Mesenchymal stem cell (in vitro differentiated cells and primary cell): Measurements from ENCODE around the gene DTD1.

Source experiments
- DNase-seq: peaks from one replicate; pipeline ENCODE4 v3.0.0-alpha.2; 2013
- H2AFZ ChIP-seq: one replicate; pipeline ENCODE4 v1.6.1; 2013; ENCODE audit warnings: low read depth, mild to moderate bottlenecking, control low read depth, inconsistent platforms, low read length, moderate library complexity
- H2AK5ac ChIP-seq: 2 replicates; pipeline ENCODE4 v1.6.1; 2013; ENCODE audit warnings: low read length, moderate library complexity, mild to moderate bottlenecking, inconsistent platforms; ENCODE audit not compliant: severe bottlenecking
- H2BK120ac ChIP-seq: one replicate; pipeline ENCODE4 v1.6.1; 2013; ENCODE audit warnings: low read depth, mild to moderate bottlenecking, inconsistent platforms, low read length, moderate library complexity
- H2BK12ac ChIP-seq, 2 experiments: one replicate each; pipeline ENCODE4 v1.6.1; 2013; ENCODE audit warnings: inconsistent platforms in 2 of 2, low read length in 2 of 2, mild to moderate bottlenecking in 2 of 2, moderate library complexity in 2 of 2, control low read depth in 1 of 2
- H2BK15ac ChIP-seq: one replicate; pipeline ENCODE4 v1.6.1; 2013; ENCODE audit warnings: mild to moderate bottlenecking, low read depth, inconsistent platforms; ENCODE audit not compliant: poor library complexity, severe bottlenecking
- H2BK5ac ChIP-seq: 2 replicates; pipeline ENCODE4 v1.6.1; 2013; ENCODE audit warnings: low read depth, mild to moderate bottlenecking, low read length, control low read depth, inconsistent platforms; ENCODE audit not compliant: poor library complexity, severe bottlenecking
- H3K14ac ChIP-seq, 2 experiments: one replicate each; pipeline ENCODE4 v1.6.1; 2013; ENCODE audit warnings: inconsistent platforms in 2 of 2, low read length in 2 of 2, control low read depth in 1 of 2, mild to moderate bottlenecking in 1 of 2, moderate library complexity in 1 of 2
- H3K18ac ChIP-seq, 2 experiments: one replicate each; pipeline ENCODE4 v1.6.1; 2013; ENCODE audit warnings: inconsistent platforms in 2 of 2, low read length in 2 of 2, control low read depth in 1 of 2, low read depth in 1 of 2, mild to moderate bottlenecking in 1 of 2
- H3K23ac ChIP-seq, 2 experiments: one replicate each; pipeline ENCODE4 v1.6.1; 2013; ENCODE audit warnings: inconsistent platforms in 2 of 2, low read length in 2 of 2, mild to moderate bottlenecking in 2 of 2, moderate library complexity in 2 of 2, control low read depth in 1 of 2
- H3K27ac ChIP-seq: 2 replicates; pipeline ENCODE4 v1.5.1; 2013; ENCODE audit warnings: mild to moderate bottlenecking, moderate library complexity, low read length, control low read depth, inconsistent platforms; ENCODE audit not compliant: poor library complexity, severe bottlenecking
- H3K27me3 ChIP-seq, 2 experiments: 2 replicates each; pipeline versions ENCODE4 v1.6.1 to v1.7.0; 2013; ENCODE audit warnings: low read length in 2 of 2, mild to moderate bottlenecking in 2 of 2, moderate library complexity in 2 of 2, control low read depth in 1 of 2, inconsistent platforms in 1 of 2; ENCODE audit not compliant: control insufficient read depth in 1 of 2, insufficient read depth in 1 of 2
- H3K36me3 ChIP-seq, 2 experiments: 2 replicates each; pipeline versions ENCODE4 v1.6.1 to v1.7.0; 2013; ENCODE audit warnings: low read length in 2 of 2, control low read depth in 1 of 2, inconsistent platforms in 1 of 2, low read depth in 1 of 2, mild to moderate bottlenecking in 1 of 2; ENCODE audit not compliant: insufficient read depth in 2 of 2, control insufficient read depth in 1 of 2
- H3K4ac ChIP-seq, 2 experiments: one replicate each; pipeline ENCODE4 v1.6.1; 2013; ENCODE audit warnings: inconsistent platforms in 2 of 2, low read length in 2 of 2, mild to moderate bottlenecking in 2 of 2, moderate library complexity in 2 of 2, control low read depth in 1 of 2, low read depth in 1 of 2
- H3K4me1 ChIP-seq: 2 replicates; pipeline ENCODE4 v1.6.1; 2013; ENCODE audit warnings: low read depth, low read length, control low read depth; ENCODE audit not compliant: control insufficient read depth, insufficient read depth
- H3K4me2 ChIP-seq: 2 replicates; pipeline ENCODE4 v1.6.1; 2013; ENCODE audit warnings: low read length, mild to moderate bottlenecking, inconsistent platforms; ENCODE audit not compliant: poor library complexity, severe bottlenecking
- H3K4me3 ChIP-seq, 2 experiments: 2 replicates each; pipeline versions ENCODE4 v1.5.1 to v1.7.0; 2013; ENCODE audit warnings: low read length in 2 of 2, mild to moderate bottlenecking in 2 of 2, control low read depth in 1 of 2, low read depth in 1 of 2; ENCODE audit not compliant: insufficient read depth in 1 of 2
- H3K79me1 ChIP-seq: replicated peaks from 2 replicates; pipeline ENCODE4 v1.6.1; 2013; ENCODE audit warnings: mild to moderate bottlenecking, control low read depth, low read length, inconsistent platforms; ENCODE audit not compliant: poor library complexity, severe bottlenecking
- H3K9ac ChIP-seq: 2 replicates; pipeline ENCODE4 v1.7.0; 2013; ENCODE audit warnings: mild to moderate bottlenecking, low read length, moderate library complexity
- H3K9me3 ChIP-seq: 2 replicates; pipeline ENCODE4 v1.7.0; 2013; ENCODE audit warnings: mild to moderate bottlenecking, low read length; ENCODE audit not compliant: control insufficient read depth
- H4K8ac ChIP-seq: one replicate; pipeline ENCODE4 v1.6.1; 2013; ENCODE audit warnings: inconsistent platforms, mild to moderate bottlenecking, low read length, moderate library complexity
- H4K91ac ChIP-seq: one replicate; pipeline ENCODE4 v1.6.1; 2013; ENCODE audit warnings: mild to moderate bottlenecking, low read length, inconsistent platforms
- WGBS: methylation state at CpG from one replicate; pipeline ENCODE4 v1.1.7; 2013; ENCODE audit warnings: mixed read lengths; 5-methylcytosine and 5-hydroxymethylcytosine counted together

DTD1 gene

DNA sequence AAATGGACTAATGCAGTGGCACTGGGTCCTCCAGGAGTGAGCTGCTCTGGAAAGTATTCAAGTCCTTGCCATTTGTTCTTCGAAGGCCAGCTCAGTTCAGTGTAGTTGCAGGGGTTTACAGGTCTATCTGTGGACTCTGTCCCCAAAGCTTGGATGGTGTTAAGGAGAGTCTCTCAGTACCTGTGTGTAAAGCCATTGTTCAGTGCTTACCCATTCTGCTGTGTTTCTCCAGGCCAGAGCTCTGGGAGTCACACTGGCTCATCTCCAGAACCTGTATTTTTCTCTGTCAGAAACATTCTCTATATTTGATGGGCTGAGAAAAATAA lies 66.6 kb downstream of the DTD1 start:
- H2BK120ac ChIP-seq, result no peak overlapping the region
- no peak overlapping the region for H3K9ac ChIP-seq
- no peak overlapping the region for H2BK15ac ChIP-seq

DNA sequence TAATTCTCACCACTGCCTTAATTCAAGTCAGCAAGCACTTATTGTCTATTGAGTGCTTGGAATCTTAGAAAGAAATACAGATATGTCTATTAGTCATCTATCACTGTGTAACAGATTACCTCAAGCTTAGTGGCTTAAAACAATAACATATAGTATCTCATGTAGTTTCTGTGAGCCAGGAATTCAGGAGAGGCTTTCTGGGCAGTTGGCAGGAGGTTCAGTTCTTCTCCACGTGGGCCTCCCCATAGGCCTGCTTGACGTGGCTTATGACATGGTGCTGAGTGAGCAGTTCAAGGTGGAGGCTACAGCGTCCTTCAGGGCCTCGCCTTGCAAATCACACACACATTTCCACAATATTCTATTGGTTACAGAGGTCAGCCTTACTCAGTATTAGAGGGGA lies 69.7 kb downstream of the DTD1 start:
- Histone ChIP-seq H4K91ac (no peak overlapping the region), H3K4me3 (no peak overlapping the region), H3K23ac (no peak overlapping the region), H2AK5ac (peak overlapping the region; percentile 4), H2BK12ac (no peak overlapping the region), H2BK15ac (no peak overlapping the region), H3K14ac (no peak overlapping the region), H3K4me2 (no peak overlapping the region), H3K9ac (no peak overlapping the region), H3K9me3 (no peaks in the 10 kb centered on the region), H3K4me1 (peaks cover 5% of the 10 kb centered on the region), H3K18ac (no peak overlapping the region), H2BK120ac (no peak overlapping the region), H2AFZ (no peak overlapping the region), H3K4ac (no peak overlapping the region), H3K27me3 (no peaks in the 10 kb centered on the region), H3K36me3 (no peaks in the 10 kb centered on the region), H2BK5ac (no peak overlapping the region), H3K27ac (peak overlapping the region; percentile 34), H3K79me1 (peaks cover 6% of the 10 kb centered on the region), H4K8ac (no peak overlapping the region)
- no peak for DNase-seq
- WGBS, result no CpG with 5 or more reads among the region's 4 CpGs

More for the DNA sequence above, 66.6 kb downstream of the DTD1 start:
- Histone ChIP-seq H3K4me3 (no peak overlapping the region), H3K4me2 (no peak overlapping the region), H2BK12ac (no peak overlapping the region), H4K91ac (no peak overlapping the region), H3K27ac (no peak overlapping the region), H3K36me3 (no peaks in the 10 kb centered on the region), H3K4ac (no peak overlapping the region), H3K79me1 (peaks cover 21% of the 10 kb centered on the region), H2AFZ (no peak overlapping the region), H3K18ac (no peak overlapping the region), H3K27me3 (no peaks in the 10 kb centered on the region), H4K8ac (no peak overlapping the region), H3K14ac (no peak overlapping the region), H2BK5ac (no peak overlapping the region), H3K4me1 (peaks cover 5% of the 10 kb centered on the region), H3K9me3 (no peaks in the 10 kb centered on the region), H2AK5ac (no peak overlapping the region), H3K23ac (no peak overlapping the region)
- WGBS, result 94% methylated on average over 1 of the region's 1 CpG
- no peak for DNase-seq

DNA sequence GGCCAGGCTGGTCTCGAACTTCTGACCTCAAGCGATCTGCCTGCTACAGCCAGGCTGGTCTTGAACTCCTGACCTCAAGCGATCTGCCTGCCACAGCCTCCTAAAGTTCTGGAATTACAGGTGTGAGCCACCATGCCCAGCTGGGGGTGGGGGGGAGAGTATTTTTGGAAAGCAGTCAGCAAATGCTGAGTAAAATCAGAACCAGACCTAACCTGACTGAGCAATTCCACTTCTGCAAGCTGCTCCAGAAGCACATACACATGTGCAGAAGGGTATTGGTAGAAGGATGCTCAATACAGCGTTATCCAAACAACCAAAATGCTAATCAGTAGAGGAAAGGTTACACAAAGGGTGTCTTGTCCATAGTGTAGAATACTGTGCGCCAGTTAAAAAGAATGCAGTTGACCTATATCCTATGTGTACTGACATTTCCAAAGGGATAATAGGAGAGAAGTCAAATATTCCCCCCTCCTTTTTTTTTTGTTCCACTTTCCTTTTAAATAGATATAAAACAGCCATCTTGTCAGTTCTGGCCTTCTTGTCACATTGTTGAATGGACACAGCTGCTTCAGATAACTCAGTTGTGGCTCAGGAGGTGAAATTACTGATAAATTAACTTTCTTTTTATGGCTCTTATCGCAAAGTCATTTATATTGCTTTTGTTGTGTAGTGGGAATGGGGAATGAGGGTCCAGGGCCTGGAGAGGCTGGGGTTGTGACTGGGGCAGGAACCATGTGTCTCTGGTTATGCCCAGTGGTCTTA lies 74.6 kb downstream of the DTD1 start:
- DNase-seq, result no peak
- no peak overlapping the region for H2AFZ ChIP-seq
- no peak overlapping the region for H3K14ac ChIP-seq
- no peak overlapping the region for H3K9ac ChIP-seq
- H4K8ac ChIP-seq, result no peak overlapping the region
- H3K27me3 ChIP-seq, result no peaks in the 10 kb centered on the region
- no peak overlapping the region for H3K27ac ChIP-seq
- no peak overlapping the region for H2BK12ac ChIP-seq
- H3K4me2 ChIP-seq, result no peak overlapping the region
- no peaks in the 10 kb centered on the region for H3K36me3 ChIP-seq
- H2BK5ac ChIP-seq, result no peak overlapping the region
- no peak overlapping the region for H3K4me3 ChIP-seq
- peaks cover 7% of the 10 kb centered on the region for H3K4me1 ChIP-seq
- peaks cover 23% of the 10 kb centered on the region for H3K79me1 ChIP-seq
- H2BK120ac ChIP-seq, result no peak overlapping the region
- no peak overlapping the region for H2AK5ac ChIP-seq
- no peak overlapping the region for H3K18ac ChIP-seq
- no peak overlapping the region for H2BK15ac ChIP-seq
- H4K91ac ChIP-seq, result no peak overlapping the region
- WGBS, result 100% methylated on average over 4 of the region's 6 CpGs
- no peaks in the 10 kb centered on the region for H3K9me3 ChIP-seq
- no peak overlapping the region for H3K23ac ChIP-seq
- H3K4ac ChIP-seq, result no peak overlapping the region

DNA sequence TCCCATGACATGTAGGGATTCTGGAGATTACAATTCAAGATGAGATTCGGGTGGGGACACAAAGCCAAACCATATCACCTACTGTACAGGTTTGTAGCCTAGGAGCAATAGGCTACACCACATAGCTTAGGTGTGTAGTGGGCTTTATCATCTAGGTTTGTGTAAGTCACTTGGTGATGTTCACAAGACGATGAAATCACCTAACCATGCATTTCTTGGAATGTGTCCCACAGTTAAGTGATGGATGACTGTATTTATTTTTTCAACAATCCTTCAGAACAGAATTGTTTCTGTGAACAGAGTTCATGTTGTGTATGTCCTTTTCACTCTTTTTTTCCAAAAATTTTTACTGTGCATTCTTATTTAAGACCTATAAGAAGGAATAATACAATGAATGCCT lies 76.1 kb downstream of the DTD1 start:
- H2BK5ac ChIP-seq, result no peak overlapping the region
- no peak overlapping the region for H4K8ac ChIP-seq
- no peak overlapping the region for H3K4ac ChIP-seq
- H3K18ac ChIP-seq, result no peak overlapping the region
- H3K23ac ChIP-seq, result no peak overlapping the region
- peaks cover 2% of the 10 kb centered on the region for H3K4me1 ChIP-seq
- H2AK5ac ChIP-seq, result no peak overlapping the region
- no peak overlapping the region for H2BK15ac ChIP-seq
- no peak overlapping the region for H2AFZ ChIP-seq
- peaks cover 25% of the 10 kb centered on the region for H3K79me1 ChIP-seq
- no peak overlapping the region for H4K91ac ChIP-seq
- no peak overlapping the region for H3K14ac ChIP-seq
- H3K27me3 ChIP-seq, result no peaks in the 10 kb centered on the region
- no peaks in the 10 kb centered on the region for H3K9me3 ChIP-seq
- no peak overlapping the region for H2BK120ac ChIP-seq
- no peak overlapping the region for H3K9ac ChIP-seq
- no peak overlapping the region for H3K4me3 ChIP-seq
- H3K4me2 ChIP-seq, result no peak overlapping the region
- no peak for DNase-seq
- no peaks in the 10 kb centered on the region for H3K36me3 ChIP-seq
- H3K27ac ChIP-seq, result no peak overlapping the region
- H2BK12ac ChIP-seq, result no peak overlapping the region
- no CpG with 5 or more reads among the region's 2 CpGs for WGBS
